MV-4-11 (cell line): ENCODE results near the gene IL1RAPL1.

Experiments
- DNase-seq: peaks from one replicate; lab custom pipeline; 2025; lab: John Stamatoyannopoulos, UW

Gene IL1RAPL1

DNA sequence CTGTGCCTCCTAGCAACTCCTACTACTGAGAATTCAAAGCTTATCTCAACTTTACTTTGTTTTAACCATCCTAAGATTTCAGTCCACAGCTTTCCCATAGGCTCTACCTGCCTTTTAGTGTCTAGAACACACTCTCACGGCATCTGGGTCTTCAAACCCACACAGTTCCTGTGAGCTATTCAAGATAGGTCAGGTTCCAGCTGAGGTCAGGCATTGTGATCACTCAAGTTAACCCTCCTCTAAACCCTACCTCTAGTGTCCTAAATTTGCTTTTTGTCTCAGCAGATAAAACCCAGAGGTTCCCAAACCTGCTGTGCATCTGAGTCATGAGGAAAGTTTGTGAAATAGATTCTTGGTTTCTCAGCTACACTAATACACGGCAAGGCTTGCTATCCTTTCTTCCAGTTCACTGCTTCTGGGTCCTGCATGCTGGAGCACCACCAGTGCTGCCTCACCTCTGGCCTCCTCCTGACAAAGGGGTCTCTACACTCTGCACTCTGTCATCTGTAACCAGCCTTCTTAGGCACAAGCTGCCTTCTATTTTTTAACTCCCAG is 1303.5 kb downstream of the IL1RAPL1 start:
- no peak for DNase-seq

DNA sequence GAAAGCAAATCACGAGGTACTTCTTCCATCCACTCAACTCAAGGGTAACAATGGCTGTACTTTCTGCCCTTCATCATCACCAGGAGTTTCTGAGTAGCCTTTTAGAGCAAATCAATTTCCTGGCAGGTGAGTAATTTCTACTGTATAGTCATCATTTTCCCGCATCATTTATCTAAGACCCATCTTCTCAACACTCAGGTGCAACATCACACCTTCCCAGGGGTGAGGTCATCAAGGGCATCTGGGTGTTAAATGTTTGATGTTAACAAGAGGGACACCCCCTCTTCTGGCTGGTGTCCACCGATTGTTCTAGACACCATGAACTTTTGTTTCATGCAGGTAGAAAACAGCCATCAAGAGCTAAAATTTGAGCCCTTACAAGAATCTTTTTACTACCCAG is 1314.8 kb downstream of the IL1RAPL1 start:
- DNase-seq = no peak

GRCh38 chrX:29903360-29903759 is 1316.1 kb downstream of the IL1RAPL1 start:
- DNase-seq = no peak

- DNase-seq = no peak
These were observed 1324.4 kb downstream of the IL1RAPL1 start for GRCh38 chrX:29911673-29912072.

DNA sequence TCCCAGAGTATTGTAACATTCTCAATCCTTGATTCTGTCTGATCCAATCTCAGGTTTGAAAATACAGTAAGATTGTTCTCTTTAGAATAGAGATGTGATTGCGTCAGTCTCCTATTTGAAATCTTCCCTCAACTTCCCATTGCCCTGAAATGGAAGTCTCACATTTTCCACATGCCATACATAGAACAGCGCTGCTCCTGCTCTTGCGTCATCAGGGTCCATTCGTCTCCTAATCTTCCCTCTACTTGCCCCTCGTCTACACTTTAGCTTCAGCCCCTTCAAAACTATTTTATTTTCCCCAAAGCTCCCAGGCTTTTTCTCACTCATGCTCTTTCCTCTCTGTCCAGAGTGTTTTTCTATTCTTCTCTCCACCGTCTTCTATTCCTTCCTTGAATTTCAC is 1326.4 kb downstream of the IL1RAPL1 start:
- no peak for DNase-seq

DNA sequence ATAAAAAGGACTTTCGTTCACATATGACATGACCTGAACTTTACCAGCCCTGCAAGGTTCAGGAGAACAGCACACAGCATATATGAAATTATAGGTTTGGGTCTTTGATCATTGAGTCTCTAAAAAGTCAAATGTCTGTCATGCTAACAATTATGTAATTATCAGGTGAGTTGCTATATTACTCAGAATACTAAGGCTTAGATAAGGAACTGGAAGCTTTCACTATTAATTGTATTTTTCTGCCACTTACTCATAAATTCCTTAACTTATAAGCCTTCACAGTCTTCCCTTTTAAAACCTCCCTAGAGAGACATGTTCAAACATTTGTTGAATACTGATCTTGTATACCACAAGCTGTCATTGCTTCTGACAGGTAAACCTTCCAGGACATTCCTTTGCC is 1335.4 kb downstream of the IL1RAPL1 start:
- DNase-seq = no peak

DNA sequence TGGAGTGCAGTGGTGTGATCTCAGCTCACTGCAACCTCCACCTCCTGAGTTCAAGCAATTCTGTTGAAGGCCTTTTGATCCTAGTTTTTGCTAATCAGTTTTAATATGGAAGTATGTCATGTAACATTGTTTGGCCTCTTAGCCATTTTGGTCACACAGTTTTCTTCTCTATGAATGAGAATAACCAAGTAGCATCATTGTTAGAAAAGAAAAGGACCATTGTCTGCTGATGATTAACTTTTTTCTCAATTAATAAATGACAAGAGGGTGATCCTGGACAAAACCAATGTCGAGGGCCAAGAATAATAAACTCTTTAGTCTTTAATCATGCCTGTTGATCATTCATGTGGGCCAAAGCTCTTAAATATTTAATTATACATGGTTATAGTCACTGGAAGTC is 1338.8 kb downstream of the IL1RAPL1 start:
- no peak for DNase-seq

DNA sequence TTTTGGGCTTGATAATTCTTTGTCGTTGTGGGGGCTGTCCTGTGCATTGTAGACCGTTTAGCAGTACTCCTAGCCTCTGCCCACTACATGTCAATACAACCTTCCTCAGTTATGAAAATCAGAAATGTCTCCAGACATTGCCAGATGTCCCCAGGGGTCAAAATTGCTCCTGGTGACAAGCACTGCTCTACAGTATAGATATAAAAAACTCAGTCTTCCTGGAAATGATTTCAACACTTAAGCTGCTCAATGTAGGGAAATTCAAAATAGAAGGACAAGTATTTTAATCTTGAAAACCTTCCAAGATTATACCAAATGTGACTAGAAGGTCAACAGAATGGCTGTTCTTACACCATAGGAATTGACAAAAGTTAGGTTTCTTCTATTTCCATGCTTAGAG is 1339.4 kb downstream of the IL1RAPL1 start:
- no peak for DNase-seq

DNA sequence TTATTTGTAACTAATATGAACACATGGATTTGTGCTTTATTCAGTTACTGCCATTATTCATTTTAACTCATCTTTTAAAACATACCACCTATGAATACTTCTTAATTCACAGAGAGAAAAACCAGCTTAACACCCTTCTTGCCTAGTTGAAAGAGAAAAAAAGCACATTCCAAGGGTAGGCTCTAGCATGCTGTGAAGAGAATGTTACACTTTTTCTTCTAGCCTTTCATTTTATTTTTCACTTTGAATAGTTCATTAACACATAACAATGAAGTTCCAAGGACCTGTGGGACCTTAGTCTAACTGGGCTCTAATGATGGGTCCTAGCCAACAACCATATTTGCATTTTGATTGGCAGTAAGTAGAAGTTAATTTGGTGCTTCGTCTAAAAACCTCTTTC is 1348.2 kb downstream of the IL1RAPL1 start:
- no peak for DNase-seq

- DNase-seq = peak; percentile 0
These were observed 1353.5 kb downstream of the IL1RAPL1 start for GRCh38 chrX:29940750-29941149.

DNA sequence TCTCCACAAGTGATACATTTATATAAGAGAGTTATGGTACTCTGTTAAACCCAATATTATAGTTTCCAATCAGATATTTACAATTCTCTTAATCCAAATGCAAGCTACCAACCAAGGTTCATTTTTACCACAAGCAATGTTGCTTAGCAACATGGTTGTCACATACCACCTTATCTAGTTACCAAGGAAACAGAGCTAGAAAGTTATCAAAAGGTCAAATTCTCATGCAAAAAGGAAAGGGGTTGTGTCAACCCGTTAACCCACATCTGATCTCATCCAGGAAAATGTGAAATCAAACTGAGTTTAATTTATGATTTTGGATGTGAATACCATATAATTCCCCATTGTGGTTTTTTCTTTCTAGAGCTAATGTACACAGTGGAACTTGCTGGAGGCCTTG is 1354.0 kb downstream of the IL1RAPL1 start:
- no peak for DNase-seq

GRCh38 chrX:29947225-29947624 is 1360.0 kb downstream of the IL1RAPL1 start:
- DNase-seq = no peak

DNA sequence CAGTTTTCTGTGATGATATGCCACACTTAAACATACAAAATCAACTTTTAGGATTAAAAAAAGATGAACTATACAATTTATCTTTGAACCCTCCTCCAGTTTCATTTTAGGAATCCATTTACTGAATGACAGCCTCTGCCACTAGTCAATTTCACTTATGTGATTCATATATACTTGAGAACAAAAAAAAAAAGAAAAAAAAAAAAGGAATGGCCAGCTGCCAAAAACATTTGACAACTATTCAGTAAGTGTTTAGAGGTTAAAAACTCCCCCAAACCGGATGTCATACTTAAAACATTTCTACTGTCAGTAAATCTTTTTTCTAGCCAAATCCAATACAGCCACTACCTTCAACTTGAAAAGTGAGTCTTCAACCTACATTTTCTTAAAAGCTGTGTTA is 1361.4 kb downstream of the IL1RAPL1 start:
- DNase-seq = peak; percentile 7

GRCh38 chrX:29952016-29952415 is 1364.8 kb downstream of the IL1RAPL1 start:
- DNase-seq = peak; percentile 53

GRCh38 chrX:29962061-29962460 is 1374.8 kb downstream of the IL1RAPL1 start:
- no peak for DNase-seq

DNA sequence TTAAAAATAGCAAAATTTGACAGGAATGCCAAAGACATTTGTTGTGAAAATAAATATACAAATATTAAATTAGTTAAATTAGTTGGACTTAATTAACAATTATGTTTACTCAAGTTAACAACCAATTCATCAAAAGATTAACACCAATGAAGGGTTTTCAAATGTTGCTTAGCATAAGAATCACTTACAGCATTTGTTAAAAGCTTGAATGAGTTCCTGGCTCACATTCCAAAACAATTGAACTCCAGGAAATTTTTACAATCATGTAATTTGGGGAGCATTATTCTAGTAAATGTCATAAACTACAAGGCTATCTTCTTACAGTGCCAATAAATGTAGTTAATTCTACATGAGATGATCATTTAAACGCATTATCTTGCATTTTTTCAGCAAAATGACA is 1378.4 kb downstream of the IL1RAPL1 start:
- DNase-seq = no peak

GRCh38 chrX:29992083-29992482 is 1404.8 kb downstream of the IL1RAPL1 start:
- no peak for DNase-seq

GRCh38 chrX:30005813-30006212 is 1418.6 kb downstream of the IL1RAPL1 start:
- no peak for DNase-seq
